KMS-11 (cell line): ENCODE measurements around the gene ACP6.

Source experiments
- H2AFZ ChIP-seq: fragments of 200-600 bp; sonication (generic); 2 replicates; pipeline ENCODE4 v1.6.1; 2016; ENCODE audit warnings: antibody characterized with exemption, mixed run types, low read depth
- H3K27ac ChIP-seq: fragments of 200-600 bp; sonication (generic); 2 replicates; pipeline ENCODE4 v1.6.1; 2016; ENCODE audit warnings: mild to moderate bottlenecking, mixed run types
- H3K27me3 ChIP-seq: fragments of 200-600 bp; sonication (generic); 2 replicates; pipeline ENCODE4 v1.6.1; 2017; ENCODE audit warnings: mild to moderate bottlenecking, low read depth, mixed run types, moderate library complexity; ENCODE audit not compliant: insufficient read depth
- H3K36me3 ChIP-seq: fragments of 200-600 bp; sonication (generic); 2 replicates; pipeline ENCODE4 v1.6.1; 2017; ENCODE audit warnings: mild to moderate bottlenecking, mixed run types; ENCODE audit not compliant: insufficient read depth
- H3K4me1 ChIP-seq: fragments of 200-600 bp; sonication (generic); 2 replicates; pipeline ENCODE4 v1.6.1; 2016; ENCODE audit warnings: mild to moderate bottlenecking, low read depth, mixed run types; ENCODE audit not compliant: poor library complexity, severe bottlenecking
- H3K4me2 ChIP-seq: fragments of 200-600 bp; sonication (generic); 2 replicates; pipeline ENCODE4 v1.7.0; 2016; ENCODE audit warnings: mild to moderate bottlenecking, mixed run types
- H3K4me3 ChIP-seq: fragments of 200-600 bp; sonication (generic); IDR thresholded peaks from 2 replicates; pipeline ENCODE4 v1.6.1; 2017; ENCODE audit warnings: low read depth, low read length, mixed read lengths; ENCODE audit not compliant: insufficient read depth
- H3K79me2 ChIP-seq: fragments of 200-600 bp; sonication (generic); 2 replicates; pipeline ENCODE4 v1.6.1; 2016; ENCODE audit warnings: low read depth, mixed run types; ENCODE audit not compliant: insufficient read depth
- H3K9ac ChIP-seq: fragments of 200-600 bp; sonication (generic); 2 replicates; pipeline ENCODE4 v1.6.1; 2016; ENCODE audit warnings: mild to moderate bottlenecking, mixed run types
- H4K20me1 ChIP-seq: fragments of 200-600 bp; sonication (generic); 2 replicates; pipeline ENCODE4 v1.6.1; 2016; ENCODE audit warnings: mild to moderate bottlenecking, mixed run types; ENCODE audit not compliant: insufficient read depth
- TF ChIP-seq, protein P1 (sequence below): fragments of 200-600 bp; sonication (generic); conservative IDR thresholded peaks from 2 replicates; pipeline ENCODE4 v1.6.1; 2017; ENCODE audit warnings: low read depth, mild to moderate bottlenecking, antibody characterized with exemption, low read length, moderate library complexity, mixed read lengths

The ACP6 gene

GRCh38 chr1:147673406-147673805, 3.1 kb upstream of the ACP6 start:
- Histone ChIP-seq H2AFZ (no peak overlapping the region), H3K9ac (no peak overlapping the region), H3K79me2 (peaks cover 5% of the 10 kb centered on the region; the same call in 1 of the 2 replicates), H4K20me1 (no peaks in the 10 kb centered on the region), H3K27ac (no peak overlapping the region), H3K4me3 (no peak overlapping the region), H3K36me3 (no peaks in the 10 kb centered on the region), H3K27me3 (no peaks in the 10 kb centered on the region), H3K4me2 (no peak overlapping the region), H3K4me1 (peaks cover 12% of the 10 kb centered on the region)
- TF ChIP-seq, protein P1, sequence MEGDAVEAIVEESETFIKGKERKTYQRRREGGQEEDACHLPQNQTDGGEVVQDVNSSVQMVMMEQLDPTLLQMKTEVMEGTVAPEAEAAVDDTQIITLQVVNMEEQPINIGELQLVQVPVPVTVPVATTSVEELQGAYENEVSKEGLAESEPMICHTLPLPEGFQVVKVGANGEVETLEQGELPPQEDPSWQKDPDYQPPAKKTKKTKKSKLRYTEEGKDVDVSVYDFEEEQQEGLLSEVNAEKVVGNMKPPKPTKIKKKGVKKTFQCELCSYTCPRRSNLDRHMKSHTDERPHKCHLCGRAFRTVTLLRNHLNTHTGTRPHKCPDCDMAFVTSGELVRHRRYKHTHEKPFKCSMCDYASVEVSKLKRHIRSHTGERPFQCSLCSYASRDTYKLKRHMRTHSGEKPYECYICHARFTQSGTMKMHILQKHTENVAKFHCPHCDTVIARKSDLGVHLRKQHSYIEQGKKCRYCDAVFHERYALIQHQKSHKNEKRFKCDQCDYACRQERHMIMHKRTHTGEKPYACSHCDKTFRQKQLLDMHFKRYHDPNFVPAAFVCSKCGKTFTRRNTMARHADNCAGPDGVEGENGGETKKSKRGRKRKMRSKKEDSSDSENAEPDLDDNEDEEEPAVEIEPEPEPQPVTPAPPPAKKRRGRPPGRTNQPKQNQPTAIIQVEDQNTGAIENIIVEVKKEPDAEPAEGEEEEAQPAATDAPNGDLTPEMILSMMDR, result no peak

DNA sequence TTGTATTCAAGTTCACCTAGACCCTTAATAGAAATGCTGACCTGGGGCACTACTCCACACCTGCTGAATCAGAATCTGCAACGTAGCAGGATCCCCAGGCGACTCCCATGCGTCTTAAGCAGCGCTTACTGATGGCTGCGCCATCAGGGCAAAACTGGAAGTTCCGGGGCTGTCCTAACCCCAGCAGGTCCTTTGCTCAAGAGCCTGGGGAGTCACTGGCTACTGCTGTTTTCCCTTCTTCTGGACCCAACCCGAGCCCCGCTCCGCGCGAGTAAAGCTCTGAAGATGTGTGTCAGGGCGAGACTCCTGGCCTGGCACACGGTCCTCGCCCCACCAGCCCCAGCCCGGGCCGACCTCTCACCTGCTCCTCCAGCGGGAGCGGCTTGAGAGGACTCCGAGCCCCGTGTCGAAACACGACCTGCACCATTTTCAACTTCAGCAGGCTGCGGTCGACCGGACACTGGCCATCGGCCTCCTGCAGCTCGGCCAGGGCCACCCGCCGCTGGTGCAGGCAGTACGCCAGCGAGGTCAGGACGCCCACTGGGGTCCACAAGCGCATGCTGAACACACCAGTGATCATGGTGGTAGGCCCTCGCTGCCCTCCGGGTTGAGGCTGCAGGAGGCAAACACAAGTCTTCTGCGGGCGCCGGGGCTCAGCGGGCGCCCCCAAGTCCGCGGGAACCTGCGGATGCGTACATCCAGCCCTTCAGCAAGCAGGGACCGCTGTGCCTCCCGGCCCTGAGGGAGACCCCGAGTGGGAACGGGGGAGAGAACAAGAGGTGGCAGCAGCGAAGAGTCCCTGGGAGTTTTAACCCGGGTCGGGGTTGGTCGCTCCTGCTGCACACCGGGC, 630 bp downstream of the ACP6 start:
- H3K9ac ChIP-seq, result peak overlapping the region; percentile 83
- H3K4me2 ChIP-seq, result peak overlapping the region; percentile 88
- H3K4me1 ChIP-seq, result peaks cover 18% of the 10 kb centered on the region
- H3K27ac ChIP-seq, result peak overlapping the region; percentile 73
- H3K4me3 ChIP-seq, result peak overlapping the region; percentile 100
- peak overlapping the region; percentile 83 for H2AFZ ChIP-seq
- no peaks in the 10 kb centered on the region for H3K27me3 ChIP-seq
- peaks cover 17% of the 10 kb centered on the region; the same call in 1 of the 2 replicates for H3K79me2 ChIP-seq
- no peaks in the 10 kb centered on the region for H4K20me1 ChIP-seq
- TF ChIP-seq, protein P1, result 0 out of 2 replicates have a peak, but pooled peaks have one; percentile 17
- H3K36me3 ChIP-seq, result no peaks in the 10 kb centered on the region

GRCh38 chr1:147665521-147665920, 4.8 kb downstream of the ACP6 start:
- Histone ChIP-seq H3K4me1 (peaks cover 14% of the 10 kb centered on the region), H3K27ac (no peak overlapping the region), H3K79me2 (peaks cover 17% of the 10 kb centered on the region; the same call in 1 of the 2 replicates), H3K4me3 (no peak overlapping the region), H3K27me3 (no peaks in the 10 kb centered on the region), H4K20me1 (no peaks in the 10 kb centered on the region), H3K4me2 (no peak overlapping the region), H3K36me3 (no peaks in the 10 kb centered on the region), H3K9ac (no peak overlapping the region), H2AFZ (no peak overlapping the region)
- TF ChIP-seq, protein P1, result peak; percentile 57

- Histone ChIP-seq H3K27ac (no peak overlapping the region), H3K4me3 (no peak overlapping the region), H4K20me1 (no peaks in the 10 kb centered on the region), H2AFZ (no peak overlapping the region), H3K36me3 (no peaks in the 10 kb centered on the region), H3K4me1 (peaks cover 14% of the 10 kb centered on the region), H3K9ac (no peak overlapping the region), H3K27me3 (no peaks in the 10 kb centered on the region), H3K79me2 (peaks cover 17% of the 10 kb centered on the region; the same call in 1 of the 2 replicates), H3K4me2 (no peak overlapping the region)
- TF ChIP-seq, protein P1, result no peak
Measured at GRCh38 chr1:147664206-147664605, 6.1 kb downstream of the ACP6 start.
